ENCODE data around the gene ADCY9.

GRCh38 chr16:4086153-4086552 is 30.1 kb downstream of the ADCY9 start:
- TF ChIP-seq POLR2AphosphoS5 (IDR thresholded peaks at IDR 0.05; ENCODE audit: low read depth, low read length), result no peak
- TF ChIP-seq REST (IDR thresholded peaks at IDR 0.05; ENCODE audit: insufficient read depth in 1 of 2, low read depth in 2 of 2, low read length in 2 of 2), result no peak
